ENCODE results near the gene PEX11B. TPM values are rescaled to one million over a fixed set of nuclear protein-coding genes. Genes with fewer than 3 reads are reported as not detected.
A peak's percentile ranks its signal among the peaks of the same experiment; 100 is the strongest.
"Not testable (repeated sequence)": the region's sequence is repeated elsewhere in the genome, so short reads cannot be mapped to it uniquely, and the experiment has no call there.

Gene PEX11B
- total RNA-seq, 3 donors from 2014 or later: 20.3 to 40.1 (median 22.0) TPM

DNA sequence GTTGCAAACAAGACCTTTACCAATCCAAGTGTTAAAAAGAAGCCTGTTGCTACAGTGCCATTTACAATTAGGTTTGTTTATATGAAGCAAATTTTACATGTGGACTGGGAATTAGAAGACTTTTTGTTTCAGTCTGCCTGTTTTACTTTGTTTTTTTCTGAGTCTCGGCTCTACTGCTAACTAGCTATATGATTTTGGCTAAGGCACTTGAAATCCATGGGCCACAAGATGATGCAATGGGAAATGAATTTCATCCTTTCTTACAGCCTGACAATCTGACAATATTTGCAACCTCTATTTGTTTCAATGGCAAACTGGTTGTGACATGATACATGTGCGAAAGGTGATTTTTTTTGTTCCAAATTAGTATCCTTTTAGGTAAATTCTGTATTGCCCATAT, 3.7 kb upstream of the PEX11B start:
- Histone ChIP-seq H3K27ac (no peak overlapping the region), H3K27me3 (no peaks in the 10 kb centered on the region), H3K4me1 (peaks cover 8 to 14% of the 10 kb centered on the region in 2 donors), H3K36me3 (no peaks in the 10 kb centered on the region), H3K4me3 (no peak overlapping the region), H3K9me3 (no peaks in the 10 kb centered on the region)
- DNase-seq (ENCODE audit: low spot score in 2 of 2): no peak
- no peak for TF ChIP-seq POLR2A (IDR thresholded peaks at IDR 0.05)
- TF ChIP-seq, protein P1, sequence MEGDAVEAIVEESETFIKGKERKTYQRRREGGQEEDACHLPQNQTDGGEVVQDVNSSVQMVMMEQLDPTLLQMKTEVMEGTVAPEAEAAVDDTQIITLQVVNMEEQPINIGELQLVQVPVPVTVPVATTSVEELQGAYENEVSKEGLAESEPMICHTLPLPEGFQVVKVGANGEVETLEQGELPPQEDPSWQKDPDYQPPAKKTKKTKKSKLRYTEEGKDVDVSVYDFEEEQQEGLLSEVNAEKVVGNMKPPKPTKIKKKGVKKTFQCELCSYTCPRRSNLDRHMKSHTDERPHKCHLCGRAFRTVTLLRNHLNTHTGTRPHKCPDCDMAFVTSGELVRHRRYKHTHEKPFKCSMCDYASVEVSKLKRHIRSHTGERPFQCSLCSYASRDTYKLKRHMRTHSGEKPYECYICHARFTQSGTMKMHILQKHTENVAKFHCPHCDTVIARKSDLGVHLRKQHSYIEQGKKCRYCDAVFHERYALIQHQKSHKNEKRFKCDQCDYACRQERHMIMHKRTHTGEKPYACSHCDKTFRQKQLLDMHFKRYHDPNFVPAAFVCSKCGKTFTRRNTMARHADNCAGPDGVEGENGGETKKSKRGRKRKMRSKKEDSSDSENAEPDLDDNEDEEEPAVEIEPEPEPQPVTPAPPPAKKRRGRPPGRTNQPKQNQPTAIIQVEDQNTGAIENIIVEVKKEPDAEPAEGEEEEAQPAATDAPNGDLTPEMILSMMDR (IDR thresholded peaks at IDR 0.05): no peak
- TF ChIP-seq POLR2AphosphoS5 (IDR thresholded peaks at IDR 0.05): no peak
- intact Hi-C loops (cut with DNase I; ENCODE audit: low total_unique reads): no loop called here

DNA sequence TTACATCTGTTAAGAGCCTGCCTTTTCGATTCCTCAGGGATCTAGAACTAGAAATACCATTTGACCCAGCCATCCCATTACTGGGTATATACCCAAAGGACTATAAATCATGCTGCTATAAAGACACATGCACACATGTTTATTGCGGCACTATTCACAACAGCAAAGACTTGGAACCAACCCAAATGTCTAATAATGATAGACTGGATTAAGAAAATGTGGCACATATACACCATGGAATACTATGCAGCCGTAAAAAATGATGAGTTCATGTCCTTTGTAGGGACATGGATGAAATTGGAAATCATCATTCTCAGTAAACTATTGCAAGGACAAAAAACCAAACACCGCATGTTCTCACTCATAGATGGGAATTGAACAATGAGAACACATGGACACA, 1.8 kb upstream of the PEX11B start:
- intact Hi-C loops (cut with DNase I; ENCODE audit: low total_unique reads); H3K9me3 ChIP-seq; H3K27ac ChIP-seq; H3K4me3 ChIP-seq; H3K36me3 ChIP-seq; H3K27me3 ChIP-seq; DNase-seq (ENCODE audit: low spot score in 2 of 2): not testable (repeated sequence)
- H3K4me1 ChIP-seq: peaks cover 4 to 15% of the 10 kb centered on the region in 2 donors

DNA sequence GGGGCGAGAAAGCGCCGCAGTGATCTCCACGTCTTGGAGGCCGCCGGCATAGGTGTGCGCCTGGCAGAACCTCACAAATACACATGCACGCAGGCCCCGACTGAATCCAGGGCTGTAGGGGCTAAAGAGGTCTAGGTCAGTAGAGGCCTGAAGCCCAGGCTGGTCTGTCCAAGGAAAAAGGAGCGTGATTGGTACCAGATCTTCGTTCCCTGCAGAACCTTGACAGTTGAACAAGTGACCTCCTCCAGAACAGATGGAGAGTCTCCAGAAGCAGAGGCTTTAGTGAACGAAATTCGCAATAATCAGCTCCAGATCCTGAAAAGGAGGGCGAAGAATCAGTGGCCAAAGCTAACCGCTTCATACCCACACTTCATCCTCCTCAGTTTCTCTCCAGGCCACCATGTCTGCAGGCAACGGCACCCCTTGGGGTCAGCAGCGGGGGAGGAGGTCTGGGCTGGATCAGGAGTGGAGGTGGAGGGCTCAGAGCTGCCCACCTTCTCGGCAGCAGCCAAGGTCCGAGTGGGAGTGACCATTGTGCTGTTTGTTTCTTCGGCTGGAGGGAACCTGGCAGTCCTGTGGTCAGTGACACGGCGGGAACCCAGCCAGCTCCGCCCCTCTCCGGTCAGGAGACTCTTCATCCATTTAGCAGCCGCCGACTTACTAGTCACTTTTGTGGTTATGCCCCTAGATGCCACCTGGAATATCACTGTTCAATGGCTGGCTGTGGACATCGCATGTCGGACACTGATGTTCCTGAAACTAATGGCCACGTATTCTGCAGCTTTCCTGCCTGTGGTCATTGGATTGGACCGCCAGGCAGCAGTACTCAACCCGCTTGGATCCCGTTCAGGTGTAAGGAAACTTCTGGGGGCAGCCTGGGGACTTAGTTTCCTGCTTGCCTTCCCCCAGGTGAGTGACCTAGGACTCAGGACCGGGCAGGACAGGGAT, 749 bp upstream of the PEX11B start:
- intact Hi-C loops (cut with DNase I; ENCODE audit: low total_unique reads): no loop called here
- H3K27me3 ChIP-seq: no peaks in the 10 kb centered on the region
- peak overlapping the region; percentile 88 to 95 (median 88) for H3K4me3 ChIP-seq
- TF ChIP-seq POLR2A (IDR thresholded peaks at IDR 0.05) (no peak), POLR2AphosphoS5 (IDR thresholded peaks at IDR 0.05) (peak in 2 of 3 donors; percentile 8 to 22)
- H3K36me3 ChIP-seq: no peaks in the 10 kb centered on the region
- no peaks in the 10 kb centered on the region for H3K9me3 ChIP-seq
- peaks cover 4 to 15% of the 10 kb centered on the region in 2 donors for H3K4me1 ChIP-seq
- peak; percentile 54 to 86 for DNase-seq (ENCODE audit: low spot score in 2 of 2)
- peak overlapping the region; percentile 93 to 94 for H3K27ac ChIP-seq

DNA sequence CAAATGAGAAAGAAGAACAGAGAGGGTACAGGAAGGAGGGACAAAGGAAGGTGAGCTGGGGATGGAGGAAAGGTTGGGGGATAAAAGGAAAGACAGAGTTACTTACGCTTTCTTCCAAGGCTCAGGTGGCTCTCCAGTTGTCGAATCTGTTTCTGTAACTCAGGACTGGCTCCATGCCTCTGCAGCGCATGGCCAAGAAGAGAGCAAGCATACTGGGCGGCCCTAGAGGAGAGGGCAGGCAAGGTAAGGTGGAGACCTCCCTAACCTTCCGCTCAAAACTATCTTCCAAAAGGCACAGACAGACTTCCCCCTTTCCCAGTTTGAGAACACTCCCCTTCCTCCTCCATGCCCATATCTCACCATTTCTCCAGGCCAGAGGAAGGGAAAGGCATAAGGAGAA, 922 bp downstream of the PEX11B start:
- Histone ChIP-seq H3K4me3 (peak overlapping the region; percentile 88 to 95 (median 88)), H3K27me3 (no peaks in the 10 kb centered on the region), H3K27ac (peak overlapping the region; percentile 93 to 94), H3K9me3 (no peaks in the 10 kb centered on the region), H3K4me1 (peaks cover 4 to 15% of the 10 kb centered on the region in 2 donors), H3K36me3 (no peaks in the 10 kb centered on the region)
- intact Hi-C loops (cut with DNase I; ENCODE audit: low total_unique reads): no loop called here
- TF ChIP-seq, protein P1 (IDR thresholded peaks at IDR 0.05): no peak
- TF ChIP-seq POLR2AphosphoS5 (IDR thresholded peaks at IDR 0.05) (no peak), POLR2A (IDR thresholded peaks at IDR 0.05) (no peak)
- DNase-seq (ENCODE audit: low spot score in 2 of 2): no peak

DNA sequence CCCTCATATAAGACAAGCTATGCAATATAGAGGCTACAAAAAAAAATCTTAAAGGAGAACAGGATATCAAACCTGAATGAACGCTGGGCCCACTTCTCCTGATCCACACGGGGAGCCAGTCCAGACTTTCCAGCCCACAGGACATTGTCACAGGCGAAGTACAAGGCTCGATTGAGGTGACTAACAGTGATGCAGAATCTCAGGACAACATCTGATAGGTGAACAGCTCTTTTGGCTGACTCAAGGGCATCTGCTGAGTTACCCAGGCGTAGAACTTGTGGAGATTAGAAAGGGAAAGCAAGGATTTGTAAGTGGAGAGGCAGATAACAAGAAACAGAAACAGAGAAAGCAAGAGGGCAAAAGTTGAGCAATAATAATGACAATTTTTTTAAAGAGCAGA, 1.8 kb downstream of the PEX11B start:
- H3K27me3 ChIP-seq: no peaks in the 10 kb centered on the region
- H3K27ac ChIP-seq: no peak overlapping the region
- intact Hi-C loops (cut with DNase I; ENCODE audit: low total_unique reads): no loop called here
- no peak for DNase-seq (ENCODE audit: low spot score in 2 of 2)
- no peak overlapping the region for H3K4me3 ChIP-seq
- TF ChIP-seq, protein P1 (IDR thresholded peaks at IDR 0.05): no peak
- TF ChIP-seq POLR2AphosphoS5 (IDR thresholded peaks at IDR 0.05): no peak
- TF ChIP-seq POLR2A (IDR thresholded peaks at IDR 0.05): no peak
- peaks cover 4 to 15% of the 10 kb centered on the region in 2 donors for H3K4me1 ChIP-seq
- H3K36me3 ChIP-seq: no peaks in the 10 kb centered on the region
- H3K9me3 ChIP-seq: no peaks in the 10 kb centered on the region

DNA sequence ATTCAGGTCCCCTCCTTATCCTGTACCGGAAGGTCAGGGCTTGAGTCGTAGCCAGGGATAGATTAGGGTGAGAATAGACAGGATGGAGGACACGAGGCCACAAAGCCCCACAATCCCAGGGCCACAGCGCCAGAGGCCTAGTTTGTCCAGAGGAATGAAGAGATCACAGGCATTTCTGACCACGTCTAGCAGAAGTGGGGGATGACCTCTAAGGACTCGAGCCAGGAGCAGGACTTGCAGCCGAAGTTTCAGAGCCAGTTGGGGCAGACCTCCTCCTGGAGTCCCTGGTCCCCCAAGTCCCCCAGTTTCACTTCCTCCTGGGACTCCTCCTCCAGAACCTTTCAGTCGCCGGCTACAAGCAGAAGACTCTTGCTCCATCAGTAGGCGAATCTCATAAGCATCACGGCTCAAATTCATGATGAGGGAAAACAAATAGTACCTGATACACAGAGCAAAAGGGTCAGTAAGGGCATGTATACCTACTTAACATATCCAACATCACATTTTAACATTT, 6.3 kb downstream of the PEX11B start:
- Histone ChIP-seq H3K36me3 (no peaks in the 10 kb centered on the region), H3K27me3 (no peaks in the 10 kb centered on the region)
- TF ChIP-seq, protein P1 (IDR thresholded peaks at IDR 0.05): no peak
- TF ChIP-seq POLR2AphosphoS5 (IDR thresholded peaks at IDR 0.05): no peak
- no peak for TF ChIP-seq POLR2A (IDR thresholded peaks at IDR 0.05)

More for the DNA sequence above, 6.3 kb downstream of the PEX11B start:
- H3K9me3 ChIP-seq: no peaks in the 10 kb centered on the region
- no peak overlapping the region for H3K4me3 ChIP-seq
- intact Hi-C loops (cut with DNase I; ENCODE audit: low total_unique reads): no loop called here
- H3K4me1 ChIP-seq: no peaks in the 10 kb centered on the region
- DNase-seq (ENCODE audit: low spot score in 2 of 2): no peak
- H3K27ac ChIP-seq: peak overlapping the region; percentile 13 to 19
